HEK293 (cell line): ENCODE results near the gene BTNL8.

Experiments
- CTCF ChIA-PET: fragments of 350-600 bp; formaldehyde crosslinking; extraction: SDS; loops from one replicate; lab custom pipeline; 2021; ENCODE audit warnings: antibody characterized with exemption; lab: Yijun Ruan, JAX
- POLR2A ChIA-PET: fragments of 300-600 bp; formaldehyde crosslinking; extraction: SDS; loops from one replicate; lab custom pipeline; 2020; ENCODE audit warnings: antibody characterized with exemption, inconsistent platforms; lab: Yijun Ruan, JAX
- H3K27ac ChIP-seq: fragments of 200-500 bp; sonication (Bioruptor generic); 2 replicates; pipeline ENCODE4 v1.5.1; 2014; ENCODE audit warnings: low read depth, low read length, control low read depth, inconsistent platforms; ENCODE audit errors: extremely low read depth
- H3K36me3 ChIP-seq, 2 experiments: fragments of 200-500 bp in 1 of 2; sonication (Bioruptor generic) in 1 of 2; 1 replicate in 1 of 2; 2 replicates in 1 of 2; pipeline ENCODE4 v1.5.1; 2014 to 2017; ENCODE audit warnings: inconsistent platforms in 2 of 2, low read length in 2 of 2; ENCODE audit not compliant: control insufficient read depth in 2 of 2, insufficient read depth in 1 of 2
- H3K4me1 ChIP-seq: fragments of 200-500 bp; sonication (Bioruptor generic); 2 replicates; pipeline ENCODE4 v1.5.1; 2014; ENCODE audit warnings: mild to moderate bottlenecking, low read length, inconsistent platforms; ENCODE audit not compliant: control insufficient read depth, insufficient read depth
- H3K4me3 ChIP-seq: 2 replicates; pipeline ENCODE4 v1.5.1; 2011; ENCODE audit warnings: low read depth, mild to moderate bottlenecking, control low read depth, low read length, moderate library complexity
- H3K9me3 ChIP-seq: fragments of 200-500 bp; sonication (Bioruptor generic); 2 replicates; pipeline ENCODE4 v1.5.1; 2014; ENCODE audit warnings: low read depth, low read length, inconsistent platforms; ENCODE audit not compliant: control insufficient read depth, insufficient read depth
- ATF2 ChIP-seq: fragments of 450-650 bp; formaldehyde crosslinking; IDR thresholded peaks from 2 replicates; pipeline ENCODE4 v1.5.1; 2016; ENCODE audit warnings: missing biosample characterization, missing genetic modification characterization, low read depth
- GLI2 ChIP-seq: fragments of 450-650 bp; formaldehyde crosslinking; IDR thresholded peaks from 2 replicates; pipeline ENCODE4; 2017; ENCODE audit warnings: missing biosample characterization, missing genetic modification characterization, low read depth, borderline replicate concordance
- SP2 ChIP-seq: fragments of 450-650 bp; formaldehyde crosslinking; IDR thresholded peaks from 2 replicates; pipeline ENCODE4 v1.5.1; 2016; ENCODE audit warnings: missing biosample characterization, missing genetic modification characterization
- SP3 ChIP-seq: fragments of 450-650 bp; formaldehyde crosslinking; IDR thresholded peaks from 2 replicates; pipeline ENCODE4 v1.5.1; 2016; ENCODE audit warnings: missing biosample characterization, missing genetic modification characterization
- TRIM28 ChIP-seq: IDR thresholded peaks from 2 replicates; pipeline ENCODE4 v1.6.1; 2011; ENCODE audit warnings: low read length, control low read depth, borderline replicate concordance
- ZNF114 ChIP-seq: fragments of 450-650 bp; formaldehyde crosslinking; IDR thresholded peaks from 2 replicates; pipeline ENCODE4 v1.5.0; 2017; ENCODE audit warnings: missing biosample characterization, missing genetic modification characterization
- ZNF140 ChIP-seq: fragments of 450-650 bp; formaldehyde crosslinking; IDR thresholded peaks from 2 replicates; pipeline ENCODE4 v1.5.1; 2016; ENCODE audit warnings: missing biosample characterization, missing genetic modification characterization
- ZNF148 ChIP-seq: fragments of 450-650 bp; formaldehyde crosslinking; IDR thresholded peaks from 2 replicates; pipeline ENCODE4 v1.5.0; 2017; ENCODE audit warnings: missing biosample characterization, missing genetic modification characterization, borderline replicate concordance
- ZNF16 ChIP-seq: fragments of 450-650 bp; formaldehyde crosslinking; IDR thresholded peaks from 2 replicates; pipeline ENCODE4 v1.5.1; 2016; ENCODE audit warnings: low read depth, missing biosample characterization, missing genetic modification characterization
- ZNF214 ChIP-seq: fragments of 450-650 bp; formaldehyde crosslinking; IDR thresholded peaks from 2 replicates; pipeline ENCODE4 v1.5.1; 2017; ENCODE audit warnings: missing biosample characterization, mild to moderate bottlenecking, missing genetic modification characterization, borderline replicate concordance
- ZNF292 ChIP-seq: fragments of 450-650 bp; formaldehyde crosslinking; IDR thresholded peaks from 2 replicates; pipeline ENCODE4 v1.5.1; 2016; ENCODE audit warnings: low read depth, missing biosample characterization, missing genetic modification characterization, borderline replicate concordance
- ZNF514 ChIP-seq: fragments of 450-650 bp; formaldehyde crosslinking; IDR thresholded peaks from 2 replicates; pipeline ENCODE4 v1.5.1; 2016; ENCODE audit warnings: missing biosample characterization, missing genetic modification characterization
- ZNF561 ChIP-seq: fragments of 450-650 bp; IDR thresholded peaks from 2 replicates; pipeline ENCODE4 v1.5.1; 2018; ENCODE audit warnings: missing biosample characterization, missing genetic modification characterization, borderline replicate concordance
- ZNF585B ChIP-seq: fragments of 450-650 bp; formaldehyde crosslinking; IDR thresholded peaks from 2 replicates; pipeline ENCODE4 v1.5.1; 2016; ENCODE audit warnings: missing biosample characterization, missing genetic modification characterization
- ZNF600 ChIP-seq: fragments of 450-650 bp; formaldehyde crosslinking; IDR thresholded peaks from 2 replicates; pipeline ENCODE4 v1.5.1; 2016; ENCODE audit warnings: missing biosample characterization, missing genetic modification characterization
- ZNF626 ChIP-seq: fragments of 450-650 bp; sonication (Bioruptor Pico); formaldehyde crosslinking; IDR thresholded peaks from 2 replicates; pipeline ENCODE4 v1.5.1; 2018; ENCODE audit warnings: missing biosample characterization, missing genetic modification characterization, inconsistent platforms
- ZNF654 ChIP-seq: fragments of 450-650 bp; formaldehyde crosslinking; IDR thresholded peaks from 2 replicates; pipeline ENCODE4 v1.5.1; 2016; ENCODE audit warnings: low read depth, missing biosample characterization, missing genetic modification characterization
- TF ChIP-seq, protein P1 (sequence below): fragments of 450-650 bp; formaldehyde crosslinking; IDR thresholded peaks from 2 replicates; pipeline ENCODE4 v1.5.1; 2016; ENCODE audit warnings: missing biosample characterization, missing genetic modification characterization, borderline replicate concordance
- TF ChIP-seq, protein P2 (sequence below): fragments of 450-650 bp; formaldehyde crosslinking; IDR thresholded peaks from 2 replicates; pipeline ENCODE4 v1.5.1; 2016; ENCODE audit warnings: missing biosample characterization, missing genetic modification characterization

Gene BTNL8

GRCh38 chr5:180914646-180915045 is 15.7 kb downstream of the BTNL8 start:
- H3K36me3 ChIP-seq = no peaks in the 10 kb centered on the region
- no peaks in the 10 kb centered on the region for H3K9me3 ChIP-seq
- no peak overlapping the region for H3K27ac ChIP-seq
- CTCF ChIA-PET = no interaction called here
- H3K4me1 ChIP-seq = no peaks in the 10 kb centered on the region
- no peak overlapping the region for H3K4me3 ChIP-seq
- POLR2A ChIA-PET = no interaction called here
- no peak for TF ChIP-seq ZNF514 (tag by site-specific recombination)
- TF ChIP-seq ZNF140 (tag by site-specific recombination) = no peak
- TF ChIP-seq ZNF214 = no peak
- no peak for TF ChIP-seq SP2 (tag by site-specific recombination)
- TF ChIP-seq ZNF292 (tag by site-specific recombination) = no peak
- no peak for TF ChIP-seq ZNF16 (tag by site-specific recombination)
- TF ChIP-seq, protein P1, sequence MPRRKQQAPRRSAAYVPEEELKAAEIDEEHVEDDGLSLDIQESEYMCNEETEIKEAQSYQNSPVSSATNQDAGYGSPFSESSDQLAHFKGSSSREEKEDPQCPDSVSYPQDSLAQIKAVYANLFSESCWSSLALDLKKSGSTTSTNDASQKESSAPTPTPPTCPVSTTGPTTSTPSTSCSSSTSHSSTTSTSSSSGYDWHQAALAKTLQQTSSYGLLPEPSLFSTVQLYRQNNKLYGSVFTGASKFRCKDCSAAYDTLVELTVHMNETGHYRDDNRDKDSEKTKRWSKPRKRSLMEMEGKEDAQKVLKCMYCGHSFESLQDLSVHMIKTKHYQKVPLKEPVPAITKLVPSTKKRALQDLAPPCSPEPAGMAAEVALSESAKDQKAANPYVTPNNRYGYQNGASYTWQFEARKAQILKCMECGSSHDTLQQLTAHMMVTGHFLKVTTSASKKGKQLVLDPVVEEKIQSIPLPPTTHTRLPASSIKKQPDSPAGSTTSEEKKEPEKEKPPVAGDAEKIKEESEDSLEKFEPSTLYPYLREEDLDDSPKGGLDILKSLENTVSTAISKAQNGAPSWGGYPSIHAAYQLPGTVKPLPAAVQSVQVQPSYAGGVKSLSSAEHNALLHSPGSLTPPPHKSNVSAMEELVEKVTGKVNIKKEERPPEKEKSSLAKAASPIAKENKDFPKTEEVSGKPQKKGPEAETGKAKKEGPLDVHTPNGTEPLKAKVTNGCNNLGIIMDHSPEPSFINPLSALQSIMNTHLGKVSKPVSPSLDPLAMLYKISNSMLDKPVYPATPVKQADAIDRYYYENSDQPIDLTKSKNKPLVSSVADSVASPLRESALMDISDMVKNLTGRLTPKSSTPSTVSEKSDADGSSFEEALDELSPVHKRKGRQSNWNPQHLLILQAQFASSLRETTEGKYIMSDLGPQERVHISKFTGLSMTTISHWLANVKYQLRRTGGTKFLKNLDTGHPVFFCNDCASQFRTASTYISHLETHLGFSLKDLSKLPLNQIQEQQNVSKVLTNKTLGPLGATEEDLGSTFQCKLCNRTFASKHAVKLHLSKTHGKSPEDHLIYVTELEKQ = no peak
- no peak for TF ChIP-seq ZNF114 (tag by site-specific recombination)
- TF ChIP-seq GLI2 (tag by site-specific recombination) = no peak
- no peak for TF ChIP-seq ZNF585B (tag by site-specific recombination)
- no peak for TF ChIP-seq ATF2 (tag by site-specific recombination)
- TF ChIP-seq TRIM28 = no peak
- no peak for TF ChIP-seq ZNF148 (tag by site-specific recombination)
- TF ChIP-seq ZNF654 (tag by site-specific recombination) = no peak
- TF ChIP-seq SP3 = no peak
- TF ChIP-seq, protein P2, sequence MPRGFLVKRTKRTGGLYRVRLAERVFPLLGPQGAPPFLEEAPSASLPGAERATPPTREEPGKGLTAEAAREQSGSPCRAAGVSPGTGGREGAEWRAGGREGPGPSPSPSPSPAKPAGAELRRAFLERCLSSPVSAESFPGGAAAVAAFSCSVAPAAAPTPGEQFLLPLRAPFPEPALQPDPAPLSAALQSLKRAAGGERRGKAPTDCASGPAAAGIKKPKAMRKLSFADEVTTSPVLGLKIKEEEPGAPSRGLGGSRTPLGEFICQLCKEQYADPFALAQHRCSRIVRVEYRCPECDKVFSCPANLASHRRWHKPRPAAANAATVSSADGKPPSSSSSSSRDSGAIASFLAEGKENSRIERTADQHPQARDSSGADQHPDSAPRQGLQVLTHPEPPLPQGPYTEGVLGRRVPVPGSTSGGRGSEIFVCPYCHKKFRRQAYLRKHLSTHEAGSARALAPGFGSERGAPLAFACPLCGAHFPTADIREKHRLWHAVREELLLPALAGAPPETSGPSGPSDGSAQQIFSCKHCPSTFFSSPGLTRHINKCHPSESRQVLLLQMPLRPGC (tag by site-specific recombination) = no peak
- no peak for TF ChIP-seq ZNF561 (tag by site-specific recombination)
- no peak for TF ChIP-seq ZNF626 (tag by site-specific recombination)
- no peak for TF ChIP-seq ZNF600 (tag by site-specific recombination)
